Natural killer cell (primary cell): ENCODE measurements around the gene PIGS. TPM values are rescaled to one million over a fixed set of nuclear protein-coding genes. Genes with fewer than 3 reads are reported as not detected.

Experiments
- ATAC-seq, 3 donors: fragments of 150-1000 bp in 2 of 3; fragments of 200-7000 bp in 1 of 3; cut with Tn5 transposase; 1 replicate in 1 of 3; 2 replicates in 2 of 3; pipeline ENCODE4 v1.10.0; 2021; ENCODE audit warnings: mild to moderate bottlenecking in 2 of 3, moderate library complexity in 2 of 3
- DNase-seq, 2 donors: peaks; one replicate each; pipeline versions ENCODE4 v3.0.0 to v3.0.0-alpha.2; 2013 to 2021; ENCODE audit warnings: mixed read lengths in 1 of 2
- H3K27ac ChIP-seq: one replicate; pipeline ENCODE4 v1.5.1; 2013; ENCODE audit warnings: mild to moderate bottlenecking, low read length
- H3K27me3 ChIP-seq: one replicate; pipeline ENCODE4 v1.6.1; 2013; ENCODE audit warnings: low read length; ENCODE audit not compliant: control insufficient read depth, insufficient read depth
- H3K36me3 ChIP-seq: one replicate; pipeline ENCODE4 v1.6.1; 2013; ENCODE audit warnings: low read length; ENCODE audit not compliant: control insufficient read depth, insufficient read depth
- H3K4me1 ChIP-seq: one replicate; pipeline ENCODE4 v1.6.1; 2013; ENCODE audit warnings: low read length; ENCODE audit not compliant: control insufficient read depth, insufficient read depth
- H3K4me3 ChIP-seq: one replicate; pipeline ENCODE4 v1.5.1; 2013; ENCODE audit warnings: low read length
- H3K9me3 ChIP-seq: one replicate; pipeline ENCODE4 v1.6.1; 2013; ENCODE audit warnings: low read length; ENCODE audit not compliant: control insufficient read depth, insufficient read depth
- H3K27ac Mint-ChIP-seq, 2 donors: one replicate each; pipeline ENCODE4 v1.8.0; 2022; ENCODE audit warnings: mild to moderate bottlenecking in 2 of 2, mixed read lengths in 2 of 2, moderate library complexity in 1 of 2
- H3K27me3 Mint-ChIP-seq, 2 donors: one replicate each; pipeline ENCODE4 v1.8.0; 2022; ENCODE audit warnings: low read depth in 2 of 2, mixed read lengths in 2 of 2
- H3K36me3 Mint-ChIP-seq: one replicate; pipeline ENCODE4 v1.8.0; 2022; ENCODE audit warnings: mixed read lengths
- H3K4me1 Mint-ChIP-seq, 2 donors: one replicate each; pipeline ENCODE4 v1.8.0; 2022; ENCODE audit warnings: mixed read lengths in 2 of 2
- H3K4me3 Mint-ChIP-seq: one replicate; pipeline ENCODE4 v1.8.0; 2022; ENCODE audit warnings: mild to moderate bottlenecking, moderate library complexity, mixed read lengths
- H3K9me3 Mint-ChIP-seq, 2 donors: one replicate each; pipeline ENCODE4 v1.8.0; 2022; ENCODE audit warnings: mixed read lengths in 2 of 2
- WGBS: methylation state at CpG from one replicate; pipeline ENCODE4 v1.1.7; 2013; ENCODE audit warnings: missing lambda C conversion rate; ENCODE audit not compliant: insufficient coverage; 5-methylcytosine and 5-hydroxymethylcytosine counted together
- intact Hi-C: fragments of 100-400 bp; cut with micrococcal nuclease; formaldehyde crosslinking; loops from one replicate; pipeline ENCODE4 v1.14.2; 2022
- total RNA-seq, 4 donors: library from RNA; stranded (reverse); fragments of 120-200 nt in 1 of 4; gene quantifications; one replicate each; pipeline versions ENCODE4 v1.2.3 to v1.2.4, GENCODE V29; 2013 to 2022
- TF ChIP-seq, protein P1 (sequence below): fragments of 200-600 bp; IDR thresholded peaks from one replicate; pipeline ENCODE4 v1.8.0; 2022; ENCODE audit warnings: antibody characterized with exemption

The PIGS gene
- total RNA-seq, 3 donors from 2014 or later (not counting 1 experiment from before 2014, with no cell fraction given): 88.3 to 95.3 (median 92.3) TPM

DNA sequence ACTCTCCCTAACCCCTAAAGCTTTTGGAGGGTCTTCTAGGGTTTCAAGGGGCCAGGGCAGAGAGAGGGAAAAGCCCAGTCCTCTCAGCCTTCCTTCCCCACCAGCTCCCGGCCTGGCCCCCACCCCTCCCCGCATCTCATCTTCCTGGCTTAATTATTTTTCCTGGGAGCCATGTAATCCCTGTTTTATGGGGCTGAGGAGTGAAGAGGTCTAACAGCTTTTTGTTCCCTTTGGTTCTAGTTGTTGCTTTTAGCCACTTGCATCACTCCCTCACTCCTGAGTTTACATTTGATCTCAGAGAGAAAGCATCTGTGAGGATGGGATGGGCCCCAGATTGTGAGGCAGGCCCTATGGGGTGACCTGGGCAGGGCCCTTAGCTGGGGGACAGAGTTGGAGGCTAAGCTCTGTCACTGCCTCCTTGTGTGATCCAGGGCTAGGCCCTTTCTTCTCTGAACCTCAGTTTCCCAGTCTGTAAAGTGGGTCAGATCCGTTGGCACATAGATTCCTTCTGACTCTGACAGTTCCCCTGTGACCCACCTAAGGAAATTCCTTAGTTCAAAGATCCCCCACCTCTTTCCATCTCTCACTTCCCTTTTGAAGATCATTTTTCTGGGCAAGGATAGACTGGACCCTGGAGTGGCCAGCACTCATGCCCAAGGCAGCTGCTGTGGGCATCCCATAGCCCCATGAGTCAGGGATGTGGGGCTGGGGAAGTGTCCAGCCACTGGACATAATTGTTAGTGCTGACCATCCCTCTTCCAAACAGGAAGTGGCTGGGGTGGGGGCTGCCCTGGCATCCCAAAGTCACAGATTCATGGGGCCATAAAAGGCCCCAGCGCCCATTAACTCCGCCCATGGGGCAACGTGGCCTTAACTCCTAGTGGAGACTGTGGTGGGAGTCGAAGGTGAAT, 39.0 kb downstream of the PIGS start:
- Mint-ChIP-seq H3K27me3 (peaks cover 0 to 2% of the 10 kb centered on the region in 2 donors), H3K4me3 (no peak overlapping the region)

DNA sequence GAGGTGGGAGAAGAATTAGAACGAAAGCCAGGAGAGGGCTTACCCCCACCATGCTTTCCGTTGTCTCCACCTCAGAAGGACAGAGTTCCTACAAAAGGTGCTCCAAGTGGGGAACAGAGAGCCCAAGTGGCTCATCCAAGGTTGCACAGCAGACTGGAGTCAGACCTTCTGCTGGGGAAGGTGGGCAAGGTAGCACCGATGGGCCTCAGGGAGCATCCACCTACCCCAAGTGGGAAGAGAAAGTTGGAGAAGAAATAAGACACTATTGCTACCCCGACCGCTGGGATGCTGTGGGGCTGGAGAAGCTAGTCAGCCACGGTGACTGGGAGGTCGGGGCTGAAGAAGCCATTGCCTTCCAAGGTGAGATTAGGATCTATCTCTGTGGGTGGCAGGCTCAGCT, 40.4 kb downstream of the PIGS start:
- DNase-seq: no peak
- no peaks in the 10 kb centered on the region for H3K27me3 ChIP-seq
- no peaks in the 10 kb centered on the region for H3K4me1 Mint-ChIP-seq
- intact Hi-C loops: no loop called here
- WGBS: 81% methylated on average over 7 of the region's 7 CpGs
- no peaks in the 10 kb centered on the region for H3K9me3 Mint-ChIP-seq
- H3K4me3 ChIP-seq: no peak overlapping the region
- no peaks in the 10 kb centered on the region for H3K4me1 ChIP-seq
- H3K9me3 ChIP-seq: no peaks in the 10 kb centered on the region
- H3K4me3 Mint-ChIP-seq: no peak overlapping the region
- H3K27me3 Mint-ChIP-seq: peaks cover 0 to 2% of the 10 kb centered on the region in 2 donors
- TF ChIP-seq, protein P1, sequence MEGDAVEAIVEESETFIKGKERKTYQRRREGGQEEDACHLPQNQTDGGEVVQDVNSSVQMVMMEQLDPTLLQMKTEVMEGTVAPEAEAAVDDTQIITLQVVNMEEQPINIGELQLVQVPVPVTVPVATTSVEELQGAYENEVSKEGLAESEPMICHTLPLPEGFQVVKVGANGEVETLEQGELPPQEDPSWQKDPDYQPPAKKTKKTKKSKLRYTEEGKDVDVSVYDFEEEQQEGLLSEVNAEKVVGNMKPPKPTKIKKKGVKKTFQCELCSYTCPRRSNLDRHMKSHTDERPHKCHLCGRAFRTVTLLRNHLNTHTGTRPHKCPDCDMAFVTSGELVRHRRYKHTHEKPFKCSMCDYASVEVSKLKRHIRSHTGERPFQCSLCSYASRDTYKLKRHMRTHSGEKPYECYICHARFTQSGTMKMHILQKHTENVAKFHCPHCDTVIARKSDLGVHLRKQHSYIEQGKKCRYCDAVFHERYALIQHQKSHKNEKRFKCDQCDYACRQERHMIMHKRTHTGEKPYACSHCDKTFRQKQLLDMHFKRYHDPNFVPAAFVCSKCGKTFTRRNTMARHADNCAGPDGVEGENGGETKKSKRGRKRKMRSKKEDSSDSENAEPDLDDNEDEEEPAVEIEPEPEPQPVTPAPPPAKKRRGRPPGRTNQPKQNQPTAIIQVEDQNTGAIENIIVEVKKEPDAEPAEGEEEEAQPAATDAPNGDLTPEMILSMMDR: no peak
- no peaks in the 10 kb centered on the region for H3K36me3 Mint-ChIP-seq
- no peak for ATAC-seq
- H3K27ac Mint-ChIP-seq: no peak overlapping the region
- H3K36me3 ChIP-seq: no peaks in the 10 kb centered on the region
- no peak overlapping the region for H3K27ac ChIP-seq

More for the DNA sequence above, 39.0 kb downstream of the PIGS start:
- H3K4me1 ChIP-seq: no peaks in the 10 kb centered on the region
- no peaks in the 10 kb centered on the region for H3K27me3 ChIP-seq
- H3K36me3 ChIP-seq: no peaks in the 10 kb centered on the region
- Mint-ChIP-seq H3K9me3 (no peaks in the 10 kb centered on the region), H3K27ac (no peak overlapping the region), H3K36me3 (no peaks in the 10 kb centered on the region), H3K4me1 (no peaks in the 10 kb centered on the region)
- ATAC-seq (no peak), DNase-seq (no peak)
- no peak overlapping the region for H3K4me3 ChIP-seq
- no peaks in the 10 kb centered on the region for H3K9me3 ChIP-seq
- TF ChIP-seq, protein P1: no peak
- intact Hi-C loops: no loop called here
- H3K27ac ChIP-seq: no peak overlapping the region
- WGBS: 89% methylated on average over 6 of the region's 7 CpGs

DNA sequence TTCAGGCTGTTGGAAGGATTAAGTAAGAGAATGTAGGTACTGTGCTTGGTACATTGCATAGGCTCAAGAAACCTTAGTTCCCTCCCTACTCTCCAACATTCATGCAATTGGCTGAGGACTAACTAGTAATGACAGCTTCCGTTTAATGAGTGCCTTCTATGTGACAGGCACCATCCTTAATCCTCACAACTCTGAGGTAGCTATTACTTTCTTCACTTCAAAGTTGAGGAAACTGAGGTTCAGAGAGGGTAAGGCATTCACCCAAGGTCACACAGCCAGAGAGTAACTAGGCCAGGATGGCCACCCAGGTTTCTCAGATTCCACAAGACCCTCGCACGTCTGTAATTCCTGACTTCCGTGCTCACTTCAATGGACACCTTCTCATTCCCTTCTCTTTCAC, 41.1 kb downstream of the PIGS start:
- Mint-ChIP-seq H3K4me3 (no peak overlapping the region), H3K4me1 (no peaks in the 10 kb centered on the region), H3K36me3 (no peaks in the 10 kb centered on the region), H3K27ac (no peak overlapping the region), H3K27me3 (peaks cover 0 to 2% of the 10 kb centered on the region in 2 donors), H3K9me3 (no peaks in the 10 kb centered on the region)
- no peak overlapping the region for H3K27ac ChIP-seq
- no peaks in the 10 kb centered on the region for H3K36me3 ChIP-seq
- DNase-seq (no peak), ATAC-seq (no peak)
- no peak overlapping the region for H3K4me3 ChIP-seq
- TF ChIP-seq, protein P1: no peak
- no peaks in the 10 kb centered on the region for H3K4me1 ChIP-seq
- 96% methylated on average over 4 of the region's 4 CpGs for WGBS
- intact Hi-C loops: no loop called here
- no peaks in the 10 kb centered on the region for H3K9me3 ChIP-seq
- no peaks in the 10 kb centered on the region for H3K27me3 ChIP-seq
